Transverse colon (tissue), 3 donors: ENCODE measurements around the gene WT1.

Experiments used
- EP300 ChIP-seq: sonication (generic); formaldehyde crosslinking; IDR thresholded peaks from one replicate; pipeline ENCODE4 v1.6.1; 2017; ENCODE audit warnings: antibody characterized with exemption, low read depth
- POLR2A ChIP-seq: fragments of 450-650 bp; IDR thresholded peaks from one replicate; pipeline ENCODE4 v1.6.1; 2016; ENCODE audit warnings: antibody characterized with exemption, mild to moderate bottlenecking, moderate library complexity
- TF ChIP-seq, protein P1 (sequence below), 5 experiments: fragments of 200-600 bp in 3 of 5; fragments of 450-650 bp in 2 of 5; sonication (generic) in 3 of 5; IDR thresholded peaks; 1 replicate in 2 of 5; 2 replicates in 3 of 5; pipeline ENCODE4 v1.5.1; 2016 to 2017; ENCODE audit warnings: antibody characterized with exemption in 5 of 5, inconsistent platforms in 3 of 5, mild to moderate bottlenecking in 2 of 5, moderate library complexity in 1 of 5

- TF ChIP-seq, protein P1, sequence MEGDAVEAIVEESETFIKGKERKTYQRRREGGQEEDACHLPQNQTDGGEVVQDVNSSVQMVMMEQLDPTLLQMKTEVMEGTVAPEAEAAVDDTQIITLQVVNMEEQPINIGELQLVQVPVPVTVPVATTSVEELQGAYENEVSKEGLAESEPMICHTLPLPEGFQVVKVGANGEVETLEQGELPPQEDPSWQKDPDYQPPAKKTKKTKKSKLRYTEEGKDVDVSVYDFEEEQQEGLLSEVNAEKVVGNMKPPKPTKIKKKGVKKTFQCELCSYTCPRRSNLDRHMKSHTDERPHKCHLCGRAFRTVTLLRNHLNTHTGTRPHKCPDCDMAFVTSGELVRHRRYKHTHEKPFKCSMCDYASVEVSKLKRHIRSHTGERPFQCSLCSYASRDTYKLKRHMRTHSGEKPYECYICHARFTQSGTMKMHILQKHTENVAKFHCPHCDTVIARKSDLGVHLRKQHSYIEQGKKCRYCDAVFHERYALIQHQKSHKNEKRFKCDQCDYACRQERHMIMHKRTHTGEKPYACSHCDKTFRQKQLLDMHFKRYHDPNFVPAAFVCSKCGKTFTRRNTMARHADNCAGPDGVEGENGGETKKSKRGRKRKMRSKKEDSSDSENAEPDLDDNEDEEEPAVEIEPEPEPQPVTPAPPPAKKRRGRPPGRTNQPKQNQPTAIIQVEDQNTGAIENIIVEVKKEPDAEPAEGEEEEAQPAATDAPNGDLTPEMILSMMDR (IDR thresholded peaks at IDR 0.05), result no peak
- TF ChIP-seq POLR2A, result no peak
- no peak for TF ChIP-seq EP300
Measured at GRCh38 chr11:32462011-32462690, 26.8 kb upstream of the WT1 start.
